WTC11 (cell line): Measurements from ENCODE around the gene APOLD1. TPM values are rescaled to one million over a fixed set of nuclear protein-coding genes. Genes with fewer than 3 reads are reported as not detected.

Experiments
- ATAC-seq: fragments of 200-7000 bp; cut with Tn5 transposase; 2 replicates; pipeline ENCODE4 v1.10.0; 2021; ENCODE audit warnings: mild to moderate bottlenecking, moderate library complexity
- CTCF ChIA-PET: fragments of 300-600 bp; sonication (Branson Sonifier 250); formaldehyde crosslinking; loops from one replicate; lab custom pipeline; 2021; ENCODE audit warnings: antibody characterized with exemption; lab: Charles Lee
- POLR2A ChIA-PET: fragments of 350-600 bp; sonication (Branson Sonifier 250); formaldehyde crosslinking; loops from one replicate; lab custom pipeline; 2021; ENCODE audit warnings: antibody characterized with exemption; lab: Charles Lee
- DNase-seq: peaks from one replicate; pipeline ENCODE4 v3.0.0; 2021; ENCODE audit warnings: low spot score
- H3K27ac Mint-ChIP-seq: 2 replicates; pipeline ENCODE4 v1.8.0; 2021; ENCODE audit warnings: mixed read lengths
- H3K27me3 Mint-ChIP-seq: 2 replicates; pipeline ENCODE4 v1.8.0; 2021; ENCODE audit warnings: low read depth, mild to moderate bottlenecking, moderate library complexity, mixed read lengths
- H3K36me3 Mint-ChIP-seq: 2 replicates; pipeline ENCODE4 v1.8.0; 2021; ENCODE audit warnings: mixed read lengths
- H3K4me1 Mint-ChIP-seq: 2 replicates; pipeline ENCODE4 v1.8.0; 2022; ENCODE audit warnings: mixed read lengths
- H3K4me3 Mint-ChIP-seq: 2 replicates; pipeline ENCODE4 v1.8.0; 2021; ENCODE audit warnings: mild to moderate bottlenecking, moderate library complexity, mixed read lengths
- H3K9me3 Mint-ChIP-seq: 2 replicates; pipeline ENCODE4 v1.8.0; 2021; ENCODE audit warnings: mixed read lengths
- ATF1 ChIP-seq: sonication (generic); formaldehyde crosslinking; IDR thresholded peaks from 2 replicates; pipeline ENCODE4 v1.8.1; 2023; ENCODE audit warnings: mild to moderate bottlenecking, moderate library complexity, missing genetic modification reagents
- CTCF ChIP-seq: fragments of 200-600 bp; IDR thresholded peaks from 2 replicates; pipeline ENCODE4 v1.8.0; 2022; ENCODE audit warnings: antibody characterized with exemption
- ELF4 ChIP-seq: sonication (generic); formaldehyde crosslinking; IDR thresholded peaks from 2 replicates; pipeline ENCODE4 v1.8.1; 2022; ENCODE audit warnings: low read depth, mild to moderate bottlenecking, moderate library complexity, missing genetic modification reagents
- FOXJ3 ChIP-seq: sonication (generic); formaldehyde crosslinking; IDR thresholded peaks from 2 replicates; pipeline ENCODE4 v1.9.0; 2021; ENCODE audit warnings: missing genetic modification reagents, mild to moderate bottlenecking, borderline replicate concordance
- FOXK1 ChIP-seq: sonication (generic); formaldehyde crosslinking; IDR thresholded peaks from 2 replicates; pipeline ENCODE4 v1.8.0; 2022; ENCODE audit warnings: mild to moderate bottlenecking, moderate library complexity, missing genetic modification reagents
- NR3C1 ChIP-seq: sonication (generic); formaldehyde crosslinking; conservative IDR thresholded peaks from 2 replicates; pipeline ENCODE4 v1.8.1; 2023; ENCODE audit warnings: low read depth, mild to moderate bottlenecking, missing genetic modification reagents
- SP1 ChIP-seq: sonication (generic); formaldehyde crosslinking; conservative IDR thresholded peaks from 2 replicates; pipeline ENCODE4 v1.8.1; 2022; ENCODE audit warnings: missing genetic modification reagents
- TP53 ChIP-seq: sonication (generic); formaldehyde crosslinking; IDR thresholded peaks from 2 replicates; pipeline ENCODE4 v1.8.1; 2023; ENCODE audit warnings: mild to moderate bottlenecking, missing genetic modification reagents
- ZBTB21 ChIP-seq: sonication (generic); formaldehyde crosslinking; IDR thresholded peaks from 2 replicates; pipeline ENCODE4 v1.8.1; 2023; ENCODE audit warnings: mild to moderate bottlenecking, missing genetic modification reagents, borderline replicate concordance
- ZNF121 ChIP-seq: sonication (generic); formaldehyde crosslinking; IDR thresholded peaks from 2 replicates; pipeline ENCODE4 v1.8.0; 2023; ENCODE audit warnings: missing genetic modification reagents
- ZNF263 ChIP-seq: sonication (generic); formaldehyde crosslinking; IDR thresholded peaks from 2 replicates; pipeline ENCODE4 v1.8.1; 2022; ENCODE audit warnings: low read depth, mild to moderate bottlenecking, moderate library complexity, missing genetic modification reagents
- ZNF671 ChIP-seq: fragments of 250-450 bp; sonication (Bioruptor Pico); IDR thresholded peaks from 2 replicates; pipeline ENCODE4 v1.8.0; 2021; ENCODE audit warnings: mild to moderate bottlenecking
- total RNA-seq: library from RNA; stranded (reverse); gene quantifications from 3 replicates; pipeline ENCODE4 v1.2.3, GENCODE V29; 2021
- TF ChIP-seq, protein P1 (sequence below): fragments of 250-450 bp; sonication (Bioruptor Pico); conservative IDR thresholded peaks from 2 replicates; pipeline ENCODE4 v1.9.0; 2021; ENCODE audit warnings: mild to moderate bottlenecking
- TF ChIP-seq, protein P2 (sequence below): fragments of 250-450 bp; sonication (Bioruptor Pico); IDR thresholded peaks from 2 replicates; pipeline ENCODE4 v2.1.2; 2022; ENCODE audit warnings: mild to moderate bottlenecking, moderate library complexity
- TF ChIP-seq, protein P3 (sequence below): sonication (generic); formaldehyde crosslinking; IDR thresholded peaks from 2 replicates; pipeline ENCODE4 v1.8.0; 2023; ENCODE audit warnings: missing genetic modification reagents, mild to moderate bottlenecking, borderline replicate concordance
- TF ChIP-seq, protein P4 (sequence below): sonication (generic); formaldehyde crosslinking; conservative IDR thresholded peaks from 2 replicates; pipeline ENCODE4 v1.8.1; 2023; ENCODE audit warnings: mild to moderate bottlenecking, low read depth, missing genetic modification reagents, moderate library complexity
- TF ChIP-seq, protein P5 (sequence below): sonication (generic); formaldehyde crosslinking; conservative IDR thresholded peaks from 2 replicates; pipeline ENCODE4 v1.8.1; 2022; ENCODE audit warnings: mild to moderate bottlenecking, missing genetic modification reagents
- TF ChIP-seq, protein P6 (sequence below): sonication (generic); formaldehyde crosslinking; IDR thresholded peaks from 2 replicates; pipeline ENCODE4 v1.8.1; 2022; ENCODE audit warnings: missing genetic modification reagents, borderline replicate concordance
- TF ChIP-seq, protein P7 (sequence below): sonication (generic); formaldehyde crosslinking; IDR thresholded peaks from 2 replicates; pipeline ENCODE4 v1.8.0; 2022; ENCODE audit warnings: mild to moderate bottlenecking, missing genetic modification reagents

The APOLD1 gene
- total RNA-seq, 1 experiment from 2014 or later, result 0.44 TPM

DNA sequence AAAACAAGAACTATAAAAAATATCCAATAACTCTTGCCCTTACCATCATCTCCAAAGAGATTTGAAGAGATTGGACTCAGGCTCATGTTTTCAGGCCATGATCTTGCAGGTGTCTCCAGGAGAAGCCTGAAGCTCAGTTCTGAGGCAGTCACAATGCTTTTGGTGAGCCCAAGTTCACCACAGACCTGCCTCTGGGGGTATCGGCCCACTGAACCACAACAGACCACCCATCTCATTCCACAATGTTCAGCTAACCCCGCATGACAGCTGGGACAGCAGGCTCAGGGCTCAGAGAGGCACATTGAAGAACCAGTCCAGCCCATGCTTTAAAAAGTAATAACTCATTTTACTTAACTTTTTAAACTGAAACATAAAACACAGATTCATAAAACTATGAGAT is 28.3 kb upstream of the APOLD1 start:
- H3K4me3 Mint-ChIP-seq, result no peak overlapping the region
- H3K9me3 Mint-ChIP-seq, result peaks cover 4% of the 10 kb centered on the region
- no peak overlapping the region for H3K27ac Mint-ChIP-seq
- TF ChIP-seq ELF4, result no peak
- TF ChIP-seq, protein P1, sequence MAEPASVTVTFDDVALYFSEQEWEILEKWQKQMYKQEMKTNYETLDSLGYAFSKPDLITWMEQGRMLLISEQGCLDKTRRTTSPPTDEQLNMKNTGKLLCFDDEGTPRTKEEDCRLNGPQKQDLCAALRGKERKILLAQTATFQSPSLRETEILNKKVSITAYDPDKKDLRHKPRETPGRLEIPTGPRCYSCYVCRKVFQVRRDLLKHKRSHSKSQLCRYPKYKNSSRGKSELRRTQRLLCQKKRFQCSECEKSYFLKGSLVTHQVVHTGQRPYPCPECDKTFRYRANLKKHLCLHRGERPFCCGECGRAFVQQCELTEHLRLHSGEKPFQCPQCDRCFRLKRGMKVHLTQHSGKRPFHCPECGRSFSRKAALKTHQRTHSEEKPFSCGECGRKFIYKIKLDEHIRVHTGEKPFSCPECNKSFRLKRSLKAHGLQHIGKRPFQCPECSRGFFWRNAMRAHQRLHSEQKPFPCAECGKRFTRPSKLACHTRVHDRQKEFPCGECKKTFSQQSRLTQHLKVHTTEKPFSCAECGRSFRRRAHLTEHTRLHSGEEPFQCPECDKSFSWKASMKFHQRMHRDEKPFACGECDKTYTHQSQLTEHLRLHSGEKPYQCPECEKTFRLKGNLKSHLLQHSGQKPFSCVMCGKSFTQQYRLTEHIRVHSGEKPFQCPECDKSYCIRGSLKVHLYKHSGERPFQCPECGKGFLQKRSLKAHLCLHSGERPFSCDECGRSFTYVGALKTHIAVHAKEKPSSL (CRISPR knock-in tag), result no peak
- TF ChIP-seq FOXK1 (CRISPR knock-in tag), result no peak
- TF ChIP-seq, protein P2, sequence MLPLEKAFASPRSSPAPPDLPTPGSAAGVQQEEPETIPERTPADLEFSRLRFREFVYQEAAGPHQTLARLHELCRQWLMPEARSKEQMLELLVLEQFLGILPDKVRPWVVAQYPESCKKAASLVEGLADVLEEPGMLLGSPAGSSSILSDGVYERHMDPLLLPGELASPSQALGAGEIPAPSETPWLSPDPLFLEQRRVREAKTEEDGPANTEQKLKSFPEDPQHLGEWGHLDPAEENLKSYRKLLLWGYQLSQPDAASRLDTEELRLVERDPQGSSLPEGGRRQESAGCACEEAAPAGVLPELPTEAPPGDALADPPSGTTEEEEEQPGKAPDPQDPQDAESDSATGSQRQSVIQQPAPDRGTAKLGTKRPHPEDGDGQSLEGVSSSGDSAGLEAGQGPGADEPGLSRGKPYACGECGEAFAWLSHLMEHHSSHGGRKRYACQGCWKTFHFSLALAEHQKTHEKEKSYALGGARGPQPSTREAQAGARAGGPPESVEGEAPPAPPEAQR (CRISPR knock-in tag), result no peak
- no peak for TF ChIP-seq FOXJ3 (CRISPR knock-in tag)
- TF ChIP-seq ZNF671 (CRISPR knock-in tag), result no peak
- no peak for TF ChIP-seq TP53
- no peak for TF ChIP-seq ATF1
- TF ChIP-seq, protein P3, sequence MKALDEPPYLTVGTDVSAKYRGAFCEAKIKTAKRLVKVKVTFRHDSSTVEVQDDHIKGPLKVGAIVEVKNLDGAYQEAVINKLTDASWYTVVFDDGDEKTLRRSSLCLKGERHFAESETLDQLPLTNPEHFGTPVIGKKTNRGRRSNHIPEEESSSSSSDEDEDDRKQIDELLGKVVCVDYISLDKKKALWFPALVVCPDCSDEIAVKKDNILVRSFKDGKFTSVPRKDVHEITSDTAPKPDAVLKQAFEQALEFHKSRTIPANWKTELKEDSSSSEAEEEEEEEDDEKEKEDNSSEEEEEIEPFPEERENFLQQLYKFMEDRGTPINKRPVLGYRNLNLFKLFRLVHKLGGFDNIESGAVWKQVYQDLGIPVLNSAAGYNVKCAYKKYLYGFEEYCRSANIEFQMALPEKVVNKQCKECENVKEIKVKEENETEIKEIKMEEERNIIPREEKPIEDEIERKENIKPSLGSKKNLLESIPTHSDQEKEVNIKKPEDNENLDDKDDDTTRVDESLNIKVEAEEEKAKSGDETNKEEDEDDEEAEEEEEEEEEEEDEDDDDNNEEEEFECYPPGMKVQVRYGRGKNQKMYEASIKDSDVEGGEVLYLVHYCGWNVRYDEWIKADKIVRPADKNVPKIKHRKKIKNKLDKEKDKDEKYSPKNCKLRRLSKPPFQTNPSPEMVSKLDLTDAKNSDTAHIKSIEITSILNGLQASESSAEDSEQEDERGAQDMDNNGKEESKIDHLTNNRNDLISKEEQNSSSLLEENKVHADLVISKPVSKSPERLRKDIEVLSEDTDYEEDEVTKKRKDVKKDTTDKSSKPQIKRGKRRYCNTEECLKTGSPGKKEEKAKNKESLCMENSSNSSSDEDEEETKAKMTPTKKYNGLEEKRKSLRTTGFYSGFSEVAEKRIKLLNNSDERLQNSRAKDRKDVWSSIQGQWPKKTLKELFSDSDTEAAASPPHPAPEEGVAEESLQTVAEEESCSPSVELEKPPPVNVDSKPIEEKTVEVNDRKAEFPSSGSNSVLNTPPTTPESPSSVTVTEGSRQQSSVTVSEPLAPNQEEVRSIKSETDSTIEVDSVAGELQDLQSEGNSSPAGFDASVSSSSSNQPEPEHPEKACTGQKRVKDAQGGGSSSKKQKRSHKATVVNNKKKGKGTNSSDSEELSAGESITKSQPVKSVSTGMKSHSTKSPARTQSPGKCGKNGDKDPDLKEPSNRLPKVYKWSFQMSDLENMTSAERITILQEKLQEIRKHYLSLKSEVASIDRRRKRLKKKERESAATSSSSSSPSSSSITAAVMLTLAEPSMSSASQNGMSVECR (CRISPR knock-in tag), result no peak
- TF ChIP-seq, protein P4, sequence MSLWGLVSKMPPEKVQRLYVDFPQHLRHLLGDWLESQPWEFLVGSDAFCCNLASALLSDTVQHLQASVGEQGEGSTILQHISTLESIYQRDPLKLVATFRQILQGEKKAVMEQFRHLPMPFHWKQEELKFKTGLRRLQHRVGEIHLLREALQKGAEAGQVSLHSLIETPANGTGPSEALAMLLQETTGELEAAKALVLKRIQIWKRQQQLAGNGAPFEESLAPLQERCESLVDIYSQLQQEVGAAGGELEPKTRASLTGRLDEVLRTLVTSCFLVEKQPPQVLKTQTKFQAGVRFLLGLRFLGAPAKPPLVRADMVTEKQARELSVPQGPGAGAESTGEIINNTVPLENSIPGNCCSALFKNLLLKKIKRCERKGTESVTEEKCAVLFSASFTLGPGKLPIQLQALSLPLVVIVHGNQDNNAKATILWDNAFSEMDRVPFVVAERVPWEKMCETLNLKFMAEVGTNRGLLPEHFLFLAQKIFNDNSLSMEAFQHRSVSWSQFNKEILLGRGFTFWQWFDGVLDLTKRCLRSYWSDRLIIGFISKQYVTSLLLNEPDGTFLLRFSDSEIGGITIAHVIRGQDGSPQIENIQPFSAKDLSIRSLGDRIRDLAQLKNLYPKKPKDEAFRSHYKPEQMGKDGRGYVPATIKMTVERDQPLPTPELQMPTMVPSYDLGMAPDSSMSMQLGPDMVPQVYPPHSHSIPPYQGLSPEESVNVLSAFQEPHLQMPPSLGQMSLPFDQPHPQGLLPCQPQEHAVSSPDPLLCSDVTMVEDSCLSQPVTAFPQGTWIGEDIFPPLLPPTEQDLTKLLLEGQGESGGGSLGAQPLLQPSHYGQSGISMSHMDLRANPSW (CRISPR knock-in tag), result no peak
- TF ChIP-seq, protein P5, sequence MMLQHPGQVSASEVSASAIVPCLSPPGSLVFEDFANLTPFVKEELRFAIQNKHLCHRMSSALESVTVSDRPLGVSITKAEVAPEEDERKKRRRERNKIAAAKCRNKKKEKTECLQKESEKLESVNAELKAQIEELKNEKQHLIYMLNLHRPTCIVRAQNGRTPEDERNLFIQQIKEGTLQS (CRISPR knock-in tag), result no peak
- TF ChIP-seq ZBTB21, result no peak
- TF ChIP-seq, protein P6, sequence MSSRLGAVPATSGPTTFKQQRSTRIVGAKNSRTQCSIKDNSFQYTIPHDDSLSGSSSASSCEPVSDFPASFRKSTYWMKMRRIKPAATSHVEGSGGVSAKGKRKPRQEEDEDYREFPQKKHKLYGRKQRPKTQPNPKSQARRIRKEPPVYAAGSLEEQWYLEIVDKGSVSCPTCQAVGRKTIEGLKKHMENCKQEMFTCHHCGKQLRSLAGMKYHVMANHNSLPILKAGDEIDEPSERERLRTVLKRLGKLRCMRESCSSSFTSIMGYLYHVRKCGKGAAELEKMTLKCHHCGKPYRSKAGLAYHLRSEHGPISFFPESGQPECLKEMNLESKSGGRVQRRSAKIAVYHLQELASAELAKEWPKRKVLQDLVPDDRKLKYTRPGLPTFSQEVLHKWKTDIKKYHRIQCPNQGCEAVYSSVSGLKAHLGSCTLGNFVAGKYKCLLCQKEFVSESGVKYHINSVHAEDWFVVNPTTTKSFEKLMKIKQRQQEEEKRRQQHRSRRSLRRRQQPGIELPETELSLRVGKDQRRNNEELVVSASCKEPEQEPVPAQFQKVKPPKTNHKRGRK (CRISPR knock-in tag), result no peak
- TF ChIP-seq SP1, result no peak
- TF ChIP-seq ZNF263, result no peak
- TF ChIP-seq, protein P7, sequence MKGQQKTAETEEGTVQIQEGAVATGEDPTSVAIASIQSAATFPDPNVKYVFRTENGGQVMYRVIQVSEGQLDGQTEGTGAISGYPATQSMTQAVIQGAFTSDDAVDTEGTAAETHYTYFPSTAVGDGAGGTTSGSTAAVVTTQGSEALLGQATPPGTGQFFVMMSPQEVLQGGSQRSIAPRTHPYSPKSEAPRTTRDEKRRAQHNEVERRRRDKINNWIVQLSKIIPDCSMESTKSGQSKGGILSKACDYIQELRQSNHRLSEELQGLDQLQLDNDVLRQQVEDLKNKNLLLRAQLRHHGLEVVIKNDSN (CRISPR knock-in tag), result no peak
- TF ChIP-seq NR3C1 (CRISPR knock-in tag), result no peak
- TF ChIP-seq CTCF, result no peak
- no peak for TF ChIP-seq ZNF121 (CRISPR knock-in tag)
- ATAC-seq (no peak), DNase-seq (no peak)
- H3K27me3 Mint-ChIP-seq, result peaks cover 3% of the 10 kb centered on the region
- ChIA-PET CTCF (interaction anchor here (1.6 kb wide), 1 partner anchor 20 kb away, joined by 6 read pairs; no protein-coding TSS in a partner anchor), POLR2A (no interaction called here)
- H3K36me3 Mint-ChIP-seq, result no peaks in the 10 kb centered on the region
- no peaks in the 10 kb centered on the region for H3K4me1 Mint-ChIP-seq
